GM18517 (cell line): ENCODE measurements around the gene CHODL.

ENCODE experiments used
- ATAC-seq: cut with Tn5 transposase; IDR thresholded peaks from one replicate; pipeline ENCODE4 v1.9.1; 2021; ENCODE audit warnings: mild to moderate bottlenecking, moderate library complexity; ENCODE audit not compliant: unreplicated experiment

Gene CHODL

DNA sequence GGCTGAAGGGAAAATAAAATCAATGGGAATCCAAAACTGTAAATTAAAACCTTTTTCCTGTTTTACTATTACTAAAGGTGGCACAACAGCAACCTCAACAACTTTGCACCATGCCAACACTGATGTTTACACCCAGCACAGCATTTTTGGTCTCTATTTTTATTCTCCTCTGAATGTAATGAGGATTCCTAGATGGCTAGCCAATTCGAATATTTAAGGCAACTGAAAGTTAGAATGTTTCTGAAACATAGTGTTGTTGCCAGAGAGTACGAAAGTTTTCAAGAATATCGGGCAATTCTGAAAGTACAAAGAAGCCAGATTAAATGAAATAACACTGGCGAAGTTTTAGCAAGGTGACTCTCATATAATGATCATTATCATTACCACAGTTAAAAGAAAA, 40.7 kb downstream of the CHODL start:
- ATAC-seq: no peak

DNA sequence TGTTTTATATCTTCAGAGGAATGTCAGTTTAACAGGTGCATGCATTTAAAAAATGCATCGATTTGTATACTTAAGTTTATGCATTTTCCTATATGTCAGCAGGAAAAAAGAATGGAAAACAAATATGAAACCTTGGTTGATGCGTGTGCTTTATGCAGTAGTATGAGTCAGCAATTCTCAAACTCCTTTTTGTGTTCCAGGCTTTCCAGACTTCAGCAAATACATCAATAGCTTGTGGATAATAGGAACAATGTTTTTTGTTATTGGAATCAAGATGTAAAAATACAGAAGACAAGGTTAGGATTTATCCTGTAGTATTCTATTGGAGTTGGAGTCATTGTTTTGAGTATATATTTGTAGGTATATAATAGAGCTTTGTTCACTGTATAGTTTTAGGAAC, 45.2 kb downstream of the CHODL start:
- ATAC-seq: no peak

DNA sequence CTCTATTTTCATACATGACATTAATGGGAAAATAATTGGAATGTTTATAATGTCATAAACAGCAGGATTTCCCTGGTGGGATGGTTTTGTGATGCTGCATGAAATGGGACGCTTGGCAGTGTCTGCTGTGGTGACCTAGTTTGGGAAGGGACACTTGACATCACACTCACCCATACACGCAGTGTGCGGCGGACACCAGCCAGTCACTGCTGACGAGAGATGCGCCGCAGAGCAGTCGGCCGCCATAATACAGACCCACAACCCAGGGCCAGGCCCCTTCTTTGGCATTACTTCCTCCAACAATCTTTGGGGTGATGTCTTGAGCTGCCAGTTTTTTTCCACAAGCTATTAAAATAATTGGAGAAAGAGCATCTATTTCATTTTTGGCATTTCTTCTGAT, 49.5 kb downstream of the CHODL start:
- ATAC-seq: no peak

DNA sequence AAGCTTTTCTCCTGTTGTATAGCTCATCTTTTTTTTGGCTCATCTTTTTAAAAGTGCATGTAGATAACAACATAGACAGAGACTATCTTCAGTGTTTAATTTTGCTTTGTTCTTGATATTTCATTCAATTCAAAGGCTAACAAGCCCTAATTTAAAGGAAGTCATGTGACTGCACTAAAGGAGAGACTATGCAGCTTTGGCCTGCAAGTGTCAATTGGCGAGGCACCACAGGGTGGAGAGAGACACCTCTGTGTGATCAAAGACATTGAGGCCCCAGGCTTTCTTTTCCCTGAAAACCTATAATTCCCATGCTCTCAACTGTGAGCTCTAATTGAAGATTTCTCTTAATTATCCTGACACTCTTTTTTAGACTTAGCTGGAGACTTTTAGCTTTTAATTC, 53.6 kb downstream of the CHODL start:
- no peak for ATAC-seq
